Kidney capillary endothelial cell (primary cell): ENCODE results near the gene EPDR1.

Source experiments
- DNase-seq: peaks from one replicate; pipeline ENCODE4 v3.0.0-alpha.2; 2018; ENCODE audit warnings: low spot score

EPDR1 gene

GRCh38 chr7:37981664-37982063 is 61.2 kb downstream of the EPDR1 start:
- DNase-seq, result no peak

GRCh38 chr7:37982423-37982822 is 62.0 kb downstream of the EPDR1 start:
- DNase-seq, result no peak

GRCh38 chr7:37984750-37985390 is 64.4 kb downstream of the EPDR1 start:
- no peak for DNase-seq

GRCh38 chr7:37986908-37987330 is 66.5 kb downstream of the EPDR1 start:
- no peak for DNase-seq

- DNase-seq, result no peak
Observed at GRCh38 chr7:37987732-37988131, 67.3 kb downstream of the EPDR1 start.

GRCh38 chr7:37988721-37989650 is 68.5 kb downstream of the EPDR1 start:
- no peak for DNase-seq

- DNase-seq, result no peak
Observed at GRCh38 chr7:37990337-37990736, 69.9 kb downstream of the EPDR1 start.

GRCh38 chr7:37993060-37993501 is 72.6 kb downstream of the EPDR1 start:
- DNase-seq, result no peak

GRCh38 chr7:37999673-38000072 is 79.2 kb downstream of the EPDR1 start:
- DNase-seq, result no peak

- DNase-seq, result no peak
Observed at GRCh38 chr7:38000272-38000671, 79.8 kb downstream of the EPDR1 start.
